IMR-90 (cell line): ENCODE results near the gene SRRM2. TPM values are rescaled to one million over a fixed set of nuclear protein-coding genes. Genes with fewer than 3 reads are reported as not detected.
A peak's percentile ranks its signal among the peaks of the same experiment; 100 is the strongest.

Source experiments
- ATAC-seq: fragments of 200-7000 bp; cut with Tn5 transposase; 2 replicates; pipeline ENCODE4 v1.9.1; 2020; ENCODE audit warnings: low read depth, mild to moderate bottlenecking, moderate library complexity
- BruUV-seq: library from RNA; stranded (reverse); fragments of 400-500 nt; replicated peaks from 2 replicates; lab custom pipeline; 2021; lab: Mats Ljungman, UMichigan
- CTCF ChIA-PET: fragments of 300-600 bp; formaldehyde crosslinking; extraction: SDS; loops from one replicate; lab custom pipeline; 2021; ENCODE audit warnings: antibody characterized with exemption; lab: Yijun Ruan, JAX
- POLR2A ChIA-PET: fragments of 300-600 bp; sonication (Branson Sonifier 250); formaldehyde crosslinking; loops from one replicate; lab custom pipeline; 2022; ENCODE audit warnings: antibody characterized with exemption; ENCODE audit not compliant: unreplicated experiment; lab: Charles Lee
- DNase-seq: peaks from one replicate; pipeline ENCODE4 v3.0.0; 2013
- H2AFZ ChIP-seq: replicated peaks from 2 replicates; pipeline ENCODE3; 2013; ENCODE audit warnings: low read length, mild to moderate bottlenecking; ENCODE audit not compliant: poor library complexity
- H2AK5ac ChIP-seq: 2 replicates; pipeline ENCODE4 v1.6.1; 2013; ENCODE audit warnings: low read depth, low read length, inconsistent platforms
- H2AK9ac ChIP-seq: replicated peaks from 2 replicates; pipeline ENCODE3; 2013; ENCODE audit warnings: mild to moderate bottlenecking, low read depth, low read length, moderate library complexity; ENCODE audit not compliant: poor library complexity
- H2BK120ac ChIP-seq: 2 replicates; pipeline ENCODE4 v1.6.1; 2013; ENCODE audit warnings: low read depth, low read length, inconsistent platforms
- H2BK15ac ChIP-seq: 3 replicates; pipeline ENCODE4 v1.6.1; 2013; ENCODE audit warnings: low read depth, low read length, inconsistent platforms
- H2BK20ac ChIP-seq: 2 replicates; pipeline ENCODE4 v1.6.1; 2013; ENCODE audit warnings: low read depth, mild to moderate bottlenecking, inconsistent platforms, low read length, moderate library complexity
- H2BK5ac ChIP-seq: 2 replicates; pipeline ENCODE4 v1.6.1; 2013; ENCODE audit warnings: mild to moderate bottlenecking, low read depth, low read length, inconsistent platforms; ENCODE audit not compliant: poor library complexity, severe bottlenecking
- H3K14ac ChIP-seq: replicated peaks from 2 replicates; pipeline ENCODE4 v1.6.1; 2013; ENCODE audit warnings: low read depth, low read length, inconsistent platforms
- H3K18ac ChIP-seq: 2 replicates; pipeline ENCODE4 v1.6.1; 2013; ENCODE audit warnings: low read depth, low read length, control low read depth
- H3K23ac ChIP-seq: 2 replicates; pipeline ENCODE4 v1.6.1; 2013; ENCODE audit warnings: low read depth, low read length, inconsistent platforms
- H3K27ac ChIP-seq: 2 replicates; pipeline ENCODE4 v1.5.1; 2013; ENCODE audit warnings: mild to moderate bottlenecking, control low read depth, low read length; ENCODE audit not compliant: insufficient read depth
- H3K27me3 ChIP-seq: 2 replicates; pipeline ENCODE4 v1.6.1; 2013; ENCODE audit warnings: low read length; ENCODE audit not compliant: control insufficient read depth, insufficient read depth
- H3K36me3 ChIP-seq: 2 replicates; pipeline ENCODE4 v1.6.1; 2013; ENCODE audit warnings: low read length, mixed read lengths; ENCODE audit not compliant: control insufficient read depth, insufficient read depth
- H3K4ac ChIP-seq: 2 replicates; pipeline ENCODE4 v1.6.1; 2013; ENCODE audit warnings: low read depth, low read length, inconsistent platforms
- H3K4me1 ChIP-seq: 2 replicates; pipeline ENCODE4 v1.6.1; 2013; ENCODE audit warnings: low read length, mixed read lengths; ENCODE audit not compliant: control insufficient read depth, insufficient read depth
- H3K4me2 ChIP-seq: 2 replicates; pipeline ENCODE4 v1.6.1; 2013; ENCODE audit warnings: low read depth, mild to moderate bottlenecking, control low read depth, low read length, moderate library complexity
- H3K4me3 ChIP-seq: 2 replicates; pipeline ENCODE4 v1.5.1; 2013; ENCODE audit warnings: low read depth, mild to moderate bottlenecking, control low read depth, low read length, moderate library complexity; ENCODE audit not compliant: insufficient read depth
- H3K56ac ChIP-seq: 2 replicates; pipeline ENCODE4 v1.6.1; 2013; ENCODE audit warnings: low read length, inconsistent platforms; ENCODE audit not compliant: insufficient read depth; ENCODE audit errors: extremely low read depth
- H3K79me1 ChIP-seq, 2 experiments: 2 replicates each; pipeline ENCODE4 v1.6.1; 2013; ENCODE audit warnings: low read length in 2 of 2, inconsistent platforms in 1 of 2, low read depth in 1 of 2
- H3K9ac ChIP-seq: 2 replicates; pipeline ENCODE4 v1.6.1; 2013; ENCODE audit warnings: low read depth, low read length, control low read depth
- H3K9me1 ChIP-seq: 2 replicates; pipeline ENCODE4 v1.6.1; 2013; ENCODE audit warnings: low read length, inconsistent platforms; ENCODE audit not compliant: insufficient read depth
- H3K9me3 ChIP-seq: 2 replicates; pipeline ENCODE4 v1.6.1; 2013; ENCODE audit warnings: low read length; ENCODE audit not compliant: control insufficient read depth, insufficient read depth
- H4K20me1 ChIP-seq: 2 replicates; pipeline ENCODE4 v1.6.1; 2013; ENCODE audit warnings: low read length, inconsistent platforms; ENCODE audit not compliant: insufficient read depth
- H4K5ac ChIP-seq: 2 replicates; pipeline ENCODE4 v1.6.1; 2013; ENCODE audit warnings: mild to moderate bottlenecking, low read depth, low read length, control low read depth
- H4K8ac ChIP-seq, 2 experiments: 2 replicates each; pipeline ENCODE4 v1.6.1; 2013; ENCODE audit warnings: low read depth in 2 of 2, low read length in 2 of 2, control low read depth in 1 of 2, inconsistent platforms in 1 of 2
- H4K91ac ChIP-seq: 2 replicates; pipeline ENCODE4 v1.6.1; 2013; ENCODE audit warnings: low read depth, low read length, inconsistent platforms; ENCODE audit not compliant: insufficient read depth
- NFE2L2 ChIP-seq: fragments of 150-350 bp; IDR thresholded peaks from 2 replicates; pipeline ENCODE4 v1.6.1; 2016; ENCODE audit warnings: low read depth, mild to moderate bottlenecking, low read length
- WGBS, 2 experiments: methylation state at CpG; one replicate each; pipeline versions ENCODE4 v1.1.5 to v1.1.7; 2013; ENCODE audit warnings: missing lambda C conversion rate in 2 of 2; ENCODE audit not compliant: insufficient read length in 1 of 2; ENCODE audit errors: extremely low coverage in 2 of 2; 5-methylcytosine and 5-hydroxymethylcytosine counted together
- dilution Hi-C: fragments of 300-500 bp; cut with HindIII; formaldehyde crosslinking; loops from one replicate; pipeline ENCODE4 v1.14.3; 2018; ENCODE audit warnings: low sequenced_read_pairs; ENCODE audit not compliant: unreplicated experiment
- in situ Hi-C: fragments of 300-500 bp; cut with MboI; formaldehyde crosslinking; loops from 3 replicates; pipeline ENCODE4 v1.14.3; 2019; ENCODE audit warnings: low sequenced_read_pairs, inconsistent platforms, mixed read lengths
- intact Hi-C: fragments of 100-400 bp; cut with micrococcal nuclease; formaldehyde crosslinking; loops from 2 replicates; pipeline ENCODE4 v1.10.0; 2022
- polyA plus RNA-seq, 3 experiments: library from polyadenylated mRNA; depleted of rRNA; stranded (reverse); fragments of >200 nt; gene quantifications; 2 replicates each; pipeline ENCODE4 v1.2.3, GENCODE V29; 2012; ENCODE audit warnings: low replicate concordance in 1 of 3
- total RNA-seq: library from RNA; depleted of rRNA; stranded (reverse); fragments of >200 nt; gene quantifications from 2 replicates; pipeline ENCODE4 v1.2.3, GENCODE V29; 2012

Gene SRRM2
- total and polyA plus RNA-seq, 2 of the 4 experiments (the other 2 are of a cell fraction): 20.3 to 300 TPM

DNA sequence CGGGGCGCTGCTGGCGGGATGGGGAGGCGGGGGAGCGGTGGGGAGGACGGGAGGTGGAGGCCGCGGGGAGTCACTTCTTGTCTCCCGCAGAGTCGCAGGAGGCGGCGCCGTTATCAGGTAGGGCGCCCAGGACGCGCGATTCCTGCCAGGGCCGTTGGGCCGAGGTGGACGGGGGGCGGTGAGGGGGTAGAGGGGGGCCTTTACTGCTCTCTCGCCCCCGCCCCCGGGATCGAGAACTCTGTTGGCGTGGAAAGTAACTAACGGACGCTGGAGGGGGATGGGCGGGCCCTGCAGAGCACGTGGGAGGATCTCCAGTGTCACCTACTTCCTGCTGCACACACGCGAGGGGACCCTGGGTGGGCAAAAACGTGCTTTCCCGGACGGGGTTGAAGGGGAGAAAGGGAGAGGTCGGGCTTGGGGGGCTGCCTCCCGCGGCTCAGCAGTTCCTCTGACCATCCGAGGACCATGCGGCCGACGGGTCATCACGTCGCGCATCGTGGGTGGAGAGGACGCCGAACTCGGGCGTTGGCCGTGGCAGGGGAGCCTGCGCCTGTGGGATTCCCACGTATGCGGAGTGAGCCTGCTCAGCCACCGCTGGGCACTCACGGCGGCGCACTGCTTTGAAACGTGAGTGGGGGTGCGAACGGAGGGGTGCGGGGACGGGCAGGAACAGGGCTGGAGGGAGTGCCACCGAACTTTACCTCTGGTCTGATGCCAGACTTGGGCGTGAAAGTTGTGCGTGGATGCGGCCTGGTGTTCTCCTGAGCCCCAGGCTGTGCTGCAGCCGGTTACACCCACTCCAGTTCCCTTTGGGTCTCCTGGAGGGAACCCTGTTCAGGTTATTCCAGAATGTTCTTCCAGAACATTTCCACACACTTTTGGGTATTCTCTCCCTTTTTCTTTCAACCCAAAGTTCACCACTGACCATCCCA lies 65.2 kb downstream of the SRRM2 start:
- peaks cover 51% of the 10 kb centered on the region for H3K27me3 ChIP-seq
- no peak for DNase-seq
- H3K9me1 ChIP-seq: no peaks in the 10 kb centered on the region
- H3K36me3 ChIP-seq: no peaks in the 10 kb centered on the region
- H3K56ac ChIP-seq: no peak overlapping the region
- dilution Hi-C loops: no loop called here
- no peak for ATAC-seq
- 74% methylated on average over 39 of the region's 68 CpGs; no CpG with 5 or more reads in 1 of the 2 experiments for WGBS, 2 experiments
- intact Hi-C loops: no loop called here
- no peaks in the 10 kb centered on the region for H4K20me1 ChIP-seq
- POLR2A ChIA-PET: no interaction called here
- no peak overlapping the region for H3K9ac ChIP-seq
- no peak overlapping the region for H3K4ac ChIP-seq
- no peak overlapping the region for H3K14ac ChIP-seq
- H2BK15ac ChIP-seq: no peak overlapping the region
- no peaks in the 10 kb centered on the region for H3K79me1 ChIP-seq
- H3K4me3 ChIP-seq: no peak overlapping the region
- no peak for TF ChIP-seq NFE2L2
- no peak overlapping the region for H3K18ac ChIP-seq
- no peak overlapping the region for H2BK20ac ChIP-seq
- in situ Hi-C loops: no loop called here
- H2BK5ac ChIP-seq: no peak overlapping the region
- H3K4me1 ChIP-seq: no peaks in the 10 kb centered on the region
- no peak overlapping the region for H4K5ac ChIP-seq
- H3K9me3 ChIP-seq: no peaks in the 10 kb centered on the region
- no peak overlapping the region for H3K4me2 ChIP-seq
- H2BK120ac ChIP-seq: no peak overlapping the region
- no peak overlapping the region for H3K23ac ChIP-seq
- H2AK9ac ChIP-seq: peak overlapping the region; percentile 55
- H4K8ac ChIP-seq: no peak overlapping the region
- no peak overlapping the region for H3K27ac ChIP-seq
- no peak overlapping the region for H2AFZ ChIP-seq
- no TSS peak for BruUV-seq
- no peak overlapping the region for H2AK5ac ChIP-seq
- H4K91ac ChIP-seq: no peak overlapping the region
- CTCF ChIA-PET: no interaction called here
